Left forelimb (tissue), 1 donor: Measurements from ENCODE around the gene IRX3.
A peak's percentile ranks its signal among the peaks of the same experiment; 100 is the strongest.

ENCODE experiments used
- DNase-seq: peaks from one replicate; pipeline ENCODE4 v3.0.0-alpha.2; 2018; ENCODE audit warnings: low spot score

IRX3 gene

GRCh38 chr16:54290833-54291655, 4.5 kb upstream of the IRX3 start:
- no peak for DNase-seq

GRCh38 chr16:54289945-54290832, 3.6 kb upstream of the IRX3 start:
- DNase-seq: no peak

- no peak for DNase-seq
Observed at GRCh38 chr16:54289242-54289944, 2.8 kb upstream of the IRX3 start.

GRCh38 chr16:54288835-54289241, 2.3 kb upstream of the IRX3 start:
- no peak for DNase-seq

GRCh38 chr16:54288030-54288834, 1.6 kb upstream of the IRX3 start:
- no peak for DNase-seq

GRCh38 chr16:54287131-54288029, 793 bp upstream of the IRX3 start:
- no peak for DNase-seq

GRCh38 chr16:54286090-54286365, 559 bp downstream of the IRX3 start:
- no peak for DNase-seq

- no peak for DNase-seq
Observed at GRCh38 chr16:54285414-54286089, 1.0 kb downstream of the IRX3 start.

- DNase-seq: no peak
Observed at GRCh38 chr16:54284931-54285413, 1.6 kb downstream of the IRX3 start.

- no peak for DNase-seq
Observed at GRCh38 chr16:54284319-54284930, 2.2 kb downstream of the IRX3 start.

- no peak for DNase-seq
Observed at GRCh38 chr16:54283725-54284318, 2.8 kb downstream of the IRX3 start.

GRCh38 chr16:54282928-54283724, 3.5 kb downstream of the IRX3 start:
- DNase-seq: no peak

- peak; percentile 82 for DNase-seq
Observed at GRCh38 chr16:54282202-54282927, 4.2 kb downstream of the IRX3 start.

- DNase-seq: no peak
Observed at GRCh38 chr16:54281535-54282201, 4.9 kb downstream of the IRX3 start.

GRCh38 chr16:54280751-54281150, 5.8 kb downstream of the IRX3 start:
- DNase-seq: no peak

GRCh38 chr16:54277845-54278703, 8.5 kb downstream of the IRX3 start:
- no peak for DNase-seq
